WTC11 (cell line): ENCODE results near the gene PRPF40B. TPM values are rescaled to one million over a fixed set of nuclear protein-coding genes. Genes with fewer than 3 reads are reported as not detected.
A peak's percentile ranks its signal among the peaks of the same experiment; 100 is the strongest.

Source experiments
- ATAC-seq: fragments of 200-7000 bp; cut with Tn5 transposase; 2 replicates; pipeline ENCODE4 v1.10.0; 2021; ENCODE audit warnings: mild to moderate bottlenecking, moderate library complexity
- CTCF ChIA-PET: fragments of 300-600 bp; sonication (Branson Sonifier 250); formaldehyde crosslinking; loops from one replicate; lab custom pipeline; 2021; ENCODE audit warnings: antibody characterized with exemption; lab: Charles Lee
- POLR2A ChIA-PET: fragments of 350-600 bp; sonication (Branson Sonifier 250); formaldehyde crosslinking; loops from one replicate; lab custom pipeline; 2021; ENCODE audit warnings: antibody characterized with exemption; lab: Charles Lee
- DNase-seq: peaks from one replicate; pipeline ENCODE4 v3.0.0; 2021; ENCODE audit warnings: low spot score
- H3K27ac Mint-ChIP-seq: 2 replicates; pipeline ENCODE4 v1.8.0; 2021; ENCODE audit warnings: mixed read lengths
- H3K27me3 Mint-ChIP-seq: 2 replicates; pipeline ENCODE4 v1.8.0; 2021; ENCODE audit warnings: low read depth, mild to moderate bottlenecking, moderate library complexity, mixed read lengths
- H3K36me3 Mint-ChIP-seq: 2 replicates; pipeline ENCODE4 v1.8.0; 2021; ENCODE audit warnings: mixed read lengths
- H3K4me1 Mint-ChIP-seq: 2 replicates; pipeline ENCODE4 v1.8.0; 2022; ENCODE audit warnings: mixed read lengths
- H3K4me3 Mint-ChIP-seq: 2 replicates; pipeline ENCODE4 v1.8.0; 2021; ENCODE audit warnings: mild to moderate bottlenecking, moderate library complexity, mixed read lengths
- H3K9me3 Mint-ChIP-seq: 2 replicates; pipeline ENCODE4 v1.8.0; 2021; ENCODE audit warnings: mixed read lengths
- AFF4 ChIP-seq: sonication (generic); formaldehyde crosslinking; IDR thresholded peaks from 2 replicates; pipeline ENCODE4 v1.8.1; 2023; ENCODE audit warnings: mild to moderate bottlenecking, missing genetic modification reagents, borderline replicate concordance
- ARID4B ChIP-seq: sonication (generic); formaldehyde crosslinking; IDR thresholded peaks from 2 replicates; pipeline ENCODE4 v1.8.0; 2023; ENCODE audit warnings: missing genetic modification reagents, mild to moderate bottlenecking, borderline replicate concordance
- E2F5 ChIP-seq: sonication (generic); formaldehyde crosslinking; IDR thresholded peaks from 2 replicates; pipeline ENCODE4 v1.8.1; 2022; ENCODE audit warnings: mild to moderate bottlenecking, moderate library complexity, missing genetic modification reagents
- NFATC4 ChIP-seq: fragments of 250-450 bp; sonication (Bioruptor Pico); IDR thresholded peaks from 2 replicates; pipeline ENCODE4 v1.9.0; 2021; ENCODE audit warnings: mild to moderate bottlenecking
- PRRX2 ChIP-seq: fragments of 250-450 bp; sonication (Bioruptor Pico); IDR thresholded peaks from 2 replicates; pipeline ENCODE4 v1.8.0; 2021; ENCODE audit warnings: mild to moderate bottlenecking
- RELA ChIP-seq: sonication (generic); formaldehyde crosslinking; IDR thresholded peaks from 2 replicates; pipeline ENCODE4 v1.8.1; 2022; ENCODE audit warnings: missing genetic modification reagents, mild to moderate bottlenecking, borderline replicate concordance
- ZNF219 ChIP-seq: sonication (generic); formaldehyde crosslinking; IDR thresholded peaks from 2 replicates; pipeline ENCODE4 v1.8.0; 2023; ENCODE audit warnings: missing genetic modification reagents, mild to moderate bottlenecking, borderline replicate concordance
- ZNF317 ChIP-seq: sonication (generic); formaldehyde crosslinking; IDR thresholded peaks from 2 replicates; pipeline ENCODE4 v1.8.1; 2023; ENCODE audit warnings: low read depth, mild to moderate bottlenecking, moderate library complexity, missing genetic modification reagents, borderline replicate concordance
- total RNA-seq: library from RNA; stranded (reverse); gene quantifications from 3 replicates; pipeline ENCODE4 v1.2.3, GENCODE V29; 2021
- TF ChIP-seq, protein P1 (sequence below): fragments of 250-450 bp; sonication (Bioruptor Pico); IDR thresholded peaks from 2 replicates; pipeline ENCODE4 v2.1.2; 2022; ENCODE audit warnings: mild to moderate bottlenecking, moderate library complexity
- TF ChIP-seq, protein P2 (sequence below): fragments of 250-450 bp; sonication (Bioruptor Pico); IDR thresholded peaks from 2 replicates; pipeline ENCODE4 v1.9.0; 2021; ENCODE audit warnings: mild to moderate bottlenecking

Gene PRPF40B
- total RNA-seq, 1 experiment from 2014 or later = 46.0 TPM

- TF ChIP-seq, protein P1, sequence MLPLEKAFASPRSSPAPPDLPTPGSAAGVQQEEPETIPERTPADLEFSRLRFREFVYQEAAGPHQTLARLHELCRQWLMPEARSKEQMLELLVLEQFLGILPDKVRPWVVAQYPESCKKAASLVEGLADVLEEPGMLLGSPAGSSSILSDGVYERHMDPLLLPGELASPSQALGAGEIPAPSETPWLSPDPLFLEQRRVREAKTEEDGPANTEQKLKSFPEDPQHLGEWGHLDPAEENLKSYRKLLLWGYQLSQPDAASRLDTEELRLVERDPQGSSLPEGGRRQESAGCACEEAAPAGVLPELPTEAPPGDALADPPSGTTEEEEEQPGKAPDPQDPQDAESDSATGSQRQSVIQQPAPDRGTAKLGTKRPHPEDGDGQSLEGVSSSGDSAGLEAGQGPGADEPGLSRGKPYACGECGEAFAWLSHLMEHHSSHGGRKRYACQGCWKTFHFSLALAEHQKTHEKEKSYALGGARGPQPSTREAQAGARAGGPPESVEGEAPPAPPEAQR = no peak
- TF ChIP-seq RELA (CRISPR knock-in tag) (no peak), NFATC4 (CRISPR knock-in tag) (no peak), ZNF317 (no peak), PRRX2 (CRISPR knock-in tag) (no peak)
- DNase-seq = no peak
- peak overlapping the region; percentile 66 for H3K4me3 Mint-ChIP-seq
- POLR2A ChIA-PET = interaction anchor here (0.6 kb wide), 1 partner anchor 140 kb away, joined by 11 read pairs; no protein-coding TSS in a partner anchor
- no peaks in the 10 kb centered on the region for H3K27me3 Mint-ChIP-seq
- no peak for ATAC-seq
- H3K4me1 Mint-ChIP-seq = peaks cover 24% of the 10 kb centered on the region
- H3K9me3 Mint-ChIP-seq = no peaks in the 10 kb centered on the region
- CTCF ChIA-PET = interaction anchor here (1.2 to 5.2 kb wide), 5 partner anchors 9 to 116 kb away, joined by 3 to 74 read pairs (median 11); partner anchors contain the start of gene TMBIM6
- H3K27ac Mint-ChIP-seq = peak overlapping the region; percentile 78
- H3K36me3 Mint-ChIP-seq = no peaks in the 10 kb centered on the region
Observed at GRCh38 chr12:49624921-49625577, 1.7 kb downstream of the PRPF40B start.

GRCh38 chr12:49626169-49626835 is 2.9 kb downstream of the PRPF40B start:
- no peaks in the 10 kb centered on the region for H3K36me3 Mint-ChIP-seq
- no peak for ATAC-seq
- no peak overlapping the region for H3K4me3 Mint-ChIP-seq
- H3K9me3 Mint-ChIP-seq = no peaks in the 10 kb centered on the region
- TF ChIP-seq ARID4B (no peak), E2F5 (no peak), ZNF219 (CRISPR knock-in tag) (no peak), RELA (CRISPR knock-in tag) (no peak), AFF4 (CRISPR knock-in tag) (no peak)
- TF ChIP-seq, protein P2, sequence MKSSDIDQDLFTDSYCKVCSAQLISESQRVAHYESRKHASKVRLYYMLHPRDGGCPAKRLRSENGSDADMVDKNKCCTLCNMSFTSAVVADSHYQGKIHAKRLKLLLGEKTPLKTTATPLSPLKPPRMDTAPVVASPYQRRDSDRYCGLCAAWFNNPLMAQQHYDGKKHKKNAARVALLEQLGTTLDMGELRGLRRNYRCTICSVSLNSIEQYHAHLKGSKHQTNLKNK = no peak
- TF ChIP-seq, all 79 proteins: peak for 0
- no peak for DNase-seq
- Mint-ChIP-seq H3K27me3 (no peaks in the 10 kb centered on the region), H3K27ac (no peak overlapping the region), H3K4me1 (peaks cover 21% of the 10 kb centered on the region)
- ChIA-PET POLR2A (interaction anchor here (0.6 kb wide), 1 partner anchor 139 kb away, joined by 11 read pairs; no protein-coding TSS in a partner anchor), CTCF (interaction anchor here (1.2 to 5.2 kb wide), 2 partner anchors 8 to 22 kb away, joined by 4 to 74 read pairs; no protein-coding TSS in a partner anchor)
